CD14-positive monocyte (primary cell): ENCODE data around the gene PTPRN2. TPM values are rescaled to one million over a fixed set of nuclear protein-coding genes. Genes with fewer than 3 reads are reported as not detected.

Experiments
- DNase-seq, 3 donors: peaks; one replicate each; pipeline ENCODE4 v3.0.0-alpha.2; 2011 to 2022
- H2AFZ ChIP-seq: 2 replicates; pipeline ENCODE4 v1.6.0; 2012; ENCODE audit warnings: mild to moderate bottlenecking, low read depth, low read length, inconsistent platforms; ENCODE audit not compliant: insufficient read depth, poor library complexity, severe bottlenecking
- H3K27ac ChIP-seq, 2 donors: 1 replicate in 1 of 2; 2 replicates in 1 of 2; pipeline ENCODE4 v1.5.1; 2012 to 2013; ENCODE audit warnings: low read length in 2 of 2, control low read depth in 1 of 2, inconsistent platforms in 1 of 2, low read depth in 1 of 2, mild to moderate bottlenecking in 1 of 2
- H3K27me3 ChIP-seq, 2 donors: one replicate each; pipeline versions ENCODE4 v1.6.0 to v1.6.1; 2011 to 2013; ENCODE audit warnings: low read length in 2 of 2; ENCODE audit not compliant: control insufficient read depth in 2 of 2, insufficient read depth in 2 of 2
- H3K36me3 ChIP-seq, 2 donors: replicated peaks in 1 of 2; 1 replicate in 1 of 2; 2 replicates in 1 of 2; pipeline versions ENCODE4 v1.5.1 to v1.6.1; 2012 to 2013; ENCODE audit warnings: low read length in 2 of 2, control low read depth in 1 of 2, inconsistent platforms in 1 of 2, mild to moderate bottlenecking in 1 of 2; ENCODE audit not compliant: insufficient read depth in 2 of 2, control insufficient read depth in 1 of 2
- H3K4me1 ChIP-seq, 2 donors: 1 replicate in 1 of 2; 2 replicates in 1 of 2; pipeline versions ENCODE4 v1.5.1 to v1.6.1; 2012 to 2013; ENCODE audit warnings: low read length in 2 of 2, control low read depth in 1 of 2, inconsistent platforms in 1 of 2, mild to moderate bottlenecking in 1 of 2, moderate library complexity in 1 of 2; ENCODE audit not compliant: insufficient read depth in 2 of 2, control insufficient read depth in 1 of 2
- H3K4me2 ChIP-seq: replicated peaks from 2 replicates; pipeline ENCODE3; 2012; ENCODE audit warnings: low read length, moderate library complexity, mild to moderate bottlenecking; ENCODE audit not compliant: poor library complexity, severe bottlenecking; ENCODE audit errors: extremely low read depth
- H3K4me3 ChIP-seq, 3 experiments: fragments of 200-600 bp in 1 of 3; sonication (generic) in 1 of 3; replicated peaks in 1 of 3; 1 replicate in 2 of 3; 2 replicates in 1 of 3; pipeline ENCODE4 v1.5.1; 2011 to 2013; ENCODE audit warnings: low read length in 3 of 3, mild to moderate bottlenecking in 3 of 3, control low read depth in 2 of 3, low read depth in 2 of 3, inconsistent platforms in 1 of 3, moderate library complexity in 1 of 3
- H3K79me2 ChIP-seq: 2 replicates; pipeline ENCODE4 v1.6.0; 2012; ENCODE audit warnings: mild to moderate bottlenecking, control low read depth, inconsistent platforms, low read length, moderate library complexity; ENCODE audit not compliant: insufficient read depth
- H3K9ac ChIP-seq: 2 replicates; pipeline ENCODE4 v1.6.0; 2017; ENCODE audit warnings: low read length, mild to moderate bottlenecking; ENCODE audit not compliant: insufficient read depth, poor library complexity, severe bottlenecking
- H3K9me3 ChIP-seq, 2 donors: replicated peaks in 1 of 2; 1 replicate in 1 of 2; 2 replicates in 1 of 2; pipeline versions ENCODE4 v1.5.1 to v1.6.1; 2012 to 2013; ENCODE audit warnings: low read length in 2 of 2, control low read depth in 1 of 2; ENCODE audit not compliant: control insufficient read depth in 1 of 2, insufficient read depth in 1 of 2
- H4K20me1 ChIP-seq: 2 replicates; pipeline ENCODE4 v1.6.0; 2012; ENCODE audit warnings: mild to moderate bottlenecking, low read length, control low read depth, moderate library complexity; ENCODE audit not compliant: insufficient read depth
- H3K27ac Mint-ChIP-seq, 7 donors: one replicate each; pipeline ENCODE4 v1.8.0; 2020; ENCODE audit warnings: mild to moderate bottlenecking in 7 of 7, mixed read lengths in 7 of 7, moderate library complexity in 6 of 7, inconsistent platforms in 2 of 7
- H3K27me3 Mint-ChIP-seq, 3 donors: one replicate each; pipeline ENCODE4 v1.8.0; 2021 to 2022; ENCODE audit warnings: low read depth in 3 of 3, mild to moderate bottlenecking in 3 of 3, mixed read lengths in 3 of 3, moderate library complexity in 3 of 3, inconsistent platforms in 1 of 3
- H3K36me3 Mint-ChIP-seq, 2 donors: one replicate each; pipeline ENCODE4 v1.8.0; 2020; ENCODE audit warnings: mixed read lengths in 2 of 2, inconsistent platforms in 1 of 2, mild to moderate bottlenecking in 1 of 2
- H3K4me1 Mint-ChIP-seq: one replicate; pipeline ENCODE4 v1.8.0; 2020; ENCODE audit warnings: mild to moderate bottlenecking, mixed read lengths
- H3K4me3 Mint-ChIP-seq, 2 donors: one replicate each; pipeline ENCODE4 v1.8.0; 2020; ENCODE audit warnings: mild to moderate bottlenecking in 2 of 2, mixed read lengths in 2 of 2, moderate library complexity in 1 of 2
- H3K9me3 Mint-ChIP-seq, 7 donors: one replicate each; pipeline ENCODE4 v1.8.0; 2020 to 2022; ENCODE audit warnings: mixed read lengths in 7 of 7, mild to moderate bottlenecking in 6 of 7, moderate library complexity in 6 of 7, inconsistent platforms in 2 of 7
- CTCF ChIP-seq: fragments of 200-600 bp; IDR thresholded peaks from one replicate; pipeline ENCODE4 v1.8.0; 2022; ENCODE audit warnings: antibody characterized with exemption, mild to moderate bottlenecking
- WGBS: methylation state at CpG from one replicate; pipeline ENCODE4 v1.1.5; 2013; ENCODE audit warnings: missing lambda C conversion rate; ENCODE audit not compliant: insufficient coverage; 5-methylcytosine and 5-hydroxymethylcytosine counted together
- intact Hi-C, 2 donors: fragments of 100-400 bp; cut with micrococcal nuclease; formaldehyde crosslinking; loops; one replicate each; pipeline versions ENCODE4 v1.15.0 to v1.15.1; 2023
- polyA plus RNA-seq, 3 donors: library from polyadenylated mRNA; depleted of rRNA in 1 of 3; unstranded in 2 of 3; stranded (reverse) in 1 of 3; fragments of 300-500 nt in 2 of 3; fragments of >200 nt in 1 of 3; fragmentation: Illumina TruSeq in 2 of 3; gene quantifications; 1 replicate in 2 of 3; 2 replicates in 1 of 3; pipeline ENCODE4 v1.2.3, GENCODE V29; 2012 to 2021

Gene PTPRN2
- polyA plus RNA-seq, 3 donors, result 0.25 to 1.4 (median 0.97) TPM

GRCh38 chr7:158265743-158266080, 321.9 kb downstream of the PTPRN2 start:
- intact Hi-C loops, result no loop called here
- TF ChIP-seq CTCF, result no peak
- no peak for DNase-seq
- H3K27ac ChIP-seq, result no peak overlapping the region
- no peak overlapping the region for H3K9ac ChIP-seq
- no peaks in the 10 kb centered on the region for H3K4me1 ChIP-seq
- no peak overlapping the region for H3K4me3 ChIP-seq
- Mint-ChIP-seq H3K36me3 (no peaks in the 10 kb centered on the region), H3K4me3 (no peak overlapping the region), H3K9me3 (peaks cover 0 to 15% (median 5%) of the 10 kb centered on the region in 7 donors), H3K4me1 (no peaks in the 10 kb centered on the region), H3K27me3 (no peaks in the 10 kb centered on the region), H3K27ac (no peak overlapping the region)
- WGBS, result 96% methylated on average over 3 of the region's 11 CpGs
- H3K4me2 ChIP-seq, result no peak overlapping the region
- H3K36me3 ChIP-seq, result no peaks in the 10 kb centered on the region
- no peaks in the 10 kb centered on the region for H4K20me1 ChIP-seq
- no peaks in the 10 kb centered on the region for H3K27me3 ChIP-seq
- H3K9me3 ChIP-seq, result peaks cover 18 to 27% of the 10 kb centered on the region in 2 donors
- no peak overlapping the region for H2AFZ ChIP-seq
- no peaks in the 10 kb centered on the region for H3K79me2 ChIP-seq

GRCh38 chr7:158264881-158265742, 322.5 kb downstream of the PTPRN2 start:
- Histone ChIP-seq H3K4me1 (no peaks in the 10 kb centered on the region), H3K4me3 (no peak overlapping the region), H3K36me3 (no peaks in the 10 kb centered on the region), H3K27ac (no peak overlapping the region), H3K27me3 (no peaks in the 10 kb centered on the region), H3K79me2 (no peaks in the 10 kb centered on the region), H2AFZ (no peak overlapping the region), H3K9me3 (peaks cover 18 to 31% of the 10 kb centered on the region in 2 donors), H4K20me1 (no peaks in the 10 kb centered on the region), H3K9ac (no peak overlapping the region), H3K4me2 (no peak overlapping the region)
- no peak for TF ChIP-seq CTCF
- no peak for DNase-seq
- WGBS, result 95% methylated on average over 13 of the region's 13 CpGs
- Mint-ChIP-seq H3K4me1 (no peaks in the 10 kb centered on the region), H3K4me3 (no peak overlapping the region), H3K9me3 (peaks cover 0 to 17% (median 6%) of the 10 kb centered on the region in 7 donors), H3K27me3 (no peaks in the 10 kb centered on the region), H3K36me3 (no peaks in the 10 kb centered on the region), H3K27ac (no peak overlapping the region)
- intact Hi-C loops, result no loop called here
